Measurements from ENCODE around the gene RPL38.

RPL38 gene

DNA sequence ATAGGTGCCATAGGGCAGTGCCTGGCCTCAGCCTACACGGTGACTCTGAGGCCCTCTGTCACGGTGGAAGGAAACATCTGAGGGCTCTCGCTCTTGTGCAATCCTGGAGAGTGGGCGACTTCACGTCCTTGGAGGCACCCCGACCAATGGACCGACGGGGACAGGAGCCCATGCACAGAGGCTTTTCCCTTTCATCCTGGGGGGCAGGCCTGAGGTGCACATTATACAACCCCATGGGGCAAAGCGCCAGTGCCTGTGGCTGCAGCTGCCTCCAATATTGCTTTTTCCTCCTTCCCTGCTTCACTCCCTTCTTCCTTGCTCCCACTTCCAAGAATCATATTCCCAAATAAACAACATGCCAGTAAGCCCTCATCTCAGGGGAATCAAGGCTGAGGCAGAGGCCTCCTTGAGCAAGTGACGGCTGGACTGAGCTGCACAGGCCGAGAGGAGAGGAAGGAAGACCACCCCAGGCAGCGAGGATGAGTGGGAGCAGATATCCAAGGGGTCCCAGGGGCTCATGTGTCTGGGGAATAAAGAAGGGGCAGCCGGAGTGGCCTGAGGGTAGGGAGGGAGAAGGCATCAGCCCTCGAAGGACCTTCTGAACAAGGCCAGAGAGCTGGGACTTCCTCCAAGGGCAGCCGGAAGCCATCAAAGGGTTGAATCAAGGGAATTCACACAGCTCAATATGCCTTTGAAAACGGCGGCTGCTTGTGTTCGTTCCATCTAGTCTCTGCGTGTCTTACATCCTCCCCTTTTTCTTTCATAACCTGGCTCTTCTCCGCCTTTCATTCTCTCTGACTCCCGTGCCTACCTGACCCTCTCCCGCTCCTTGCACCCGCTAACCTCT is 42.6 kb upstream of the RPL38 start:
- TF ChIP-seq, protein P1, sequence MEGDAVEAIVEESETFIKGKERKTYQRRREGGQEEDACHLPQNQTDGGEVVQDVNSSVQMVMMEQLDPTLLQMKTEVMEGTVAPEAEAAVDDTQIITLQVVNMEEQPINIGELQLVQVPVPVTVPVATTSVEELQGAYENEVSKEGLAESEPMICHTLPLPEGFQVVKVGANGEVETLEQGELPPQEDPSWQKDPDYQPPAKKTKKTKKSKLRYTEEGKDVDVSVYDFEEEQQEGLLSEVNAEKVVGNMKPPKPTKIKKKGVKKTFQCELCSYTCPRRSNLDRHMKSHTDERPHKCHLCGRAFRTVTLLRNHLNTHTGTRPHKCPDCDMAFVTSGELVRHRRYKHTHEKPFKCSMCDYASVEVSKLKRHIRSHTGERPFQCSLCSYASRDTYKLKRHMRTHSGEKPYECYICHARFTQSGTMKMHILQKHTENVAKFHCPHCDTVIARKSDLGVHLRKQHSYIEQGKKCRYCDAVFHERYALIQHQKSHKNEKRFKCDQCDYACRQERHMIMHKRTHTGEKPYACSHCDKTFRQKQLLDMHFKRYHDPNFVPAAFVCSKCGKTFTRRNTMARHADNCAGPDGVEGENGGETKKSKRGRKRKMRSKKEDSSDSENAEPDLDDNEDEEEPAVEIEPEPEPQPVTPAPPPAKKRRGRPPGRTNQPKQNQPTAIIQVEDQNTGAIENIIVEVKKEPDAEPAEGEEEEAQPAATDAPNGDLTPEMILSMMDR (IDR thresholded peaks at IDR 0.05) = no peak
- TF ChIP-seq ZFX (IDR thresholded peaks at IDR 0.05; ENCODE audit: borderline replicate concordance) = no peak
- no peak overlapping the region for H3K27ac ChIP-seq

DNA sequence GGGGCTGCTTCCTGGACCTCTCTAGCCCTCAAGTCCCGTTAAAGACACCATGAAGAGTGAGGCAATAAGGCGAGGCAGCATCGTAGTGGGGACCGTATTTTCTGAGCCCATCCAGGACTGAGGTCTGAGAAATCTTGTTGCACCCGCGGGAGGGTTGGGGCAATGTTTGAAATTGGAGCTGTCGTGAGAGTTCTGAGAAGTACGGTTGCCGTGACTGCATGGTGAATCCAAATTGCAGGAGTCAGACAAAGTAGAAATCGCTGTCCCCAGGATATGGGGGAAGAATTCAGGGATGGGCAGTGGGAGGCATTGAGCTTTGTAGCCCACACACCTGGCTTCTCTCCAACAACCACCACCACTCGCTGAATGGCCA is 42.0 kb upstream of the RPL38 start:
- H3K27ac ChIP-seq = no peak overlapping the region
- TF ChIP-seq, protein P1 (IDR thresholded peaks at IDR 0.05) = no peak
- no peak for TF ChIP-seq ZFX (IDR thresholded peaks at IDR 0.05; ENCODE audit: borderline replicate concordance)

DNA sequence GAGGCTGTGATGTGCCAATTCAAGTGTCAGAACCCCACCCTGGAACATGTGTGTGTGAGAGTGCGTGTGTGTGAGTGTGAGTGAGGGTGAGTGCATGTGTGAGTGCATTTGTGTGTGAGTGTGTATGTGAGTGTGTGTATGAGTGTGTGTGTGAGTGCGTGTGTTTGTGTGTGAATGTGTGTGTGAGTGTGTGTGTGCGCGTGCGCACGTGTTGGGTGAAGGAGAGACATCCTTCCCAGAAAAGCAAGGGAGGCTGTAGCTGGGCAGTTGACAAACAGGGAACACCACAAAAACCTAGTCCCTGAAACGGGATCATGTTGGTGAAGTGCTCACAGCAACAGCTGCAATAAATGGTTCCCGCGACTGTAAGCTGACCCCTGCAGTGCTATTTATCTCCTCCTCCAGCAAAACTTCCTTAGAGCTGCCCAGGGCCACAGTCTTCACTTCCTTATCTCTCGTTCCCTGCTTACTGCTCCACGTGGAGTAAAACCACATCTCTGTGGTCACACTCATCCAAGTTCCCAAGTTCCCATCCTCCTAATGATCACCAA is 40.1 kb upstream of the RPL38 start:
- no peak overlapping the region for H3K27ac ChIP-seq
- TF ChIP-seq, protein P1 (IDR thresholded peaks at IDR 0.05) = no peak
- no peak for TF ChIP-seq ZFX (IDR thresholded peaks at IDR 0.05; ENCODE audit: borderline replicate concordance)

DNA sequence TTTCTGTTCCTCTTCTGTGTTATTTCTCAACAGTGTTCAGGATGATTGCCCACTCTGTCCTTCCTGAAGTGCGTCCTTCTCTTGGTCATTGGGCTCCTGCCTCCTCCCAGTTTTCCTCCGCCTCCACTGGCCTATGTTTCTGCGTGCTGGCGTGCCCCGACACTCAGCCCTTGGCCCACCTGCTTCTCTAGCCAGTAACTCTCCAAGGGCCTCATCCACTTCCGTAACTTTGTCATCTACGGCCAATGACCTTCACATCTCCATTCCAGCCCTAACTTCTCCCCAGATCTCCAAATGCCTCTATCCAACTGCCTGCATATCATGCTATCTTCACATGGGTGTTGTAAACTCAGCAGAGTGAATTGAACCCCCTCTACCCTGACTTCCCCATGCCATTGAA is 39.6 kb upstream of the RPL38 start:
- H3K27ac ChIP-seq = no peak overlapping the region
- no peak for TF ChIP-seq ZFX (IDR thresholded peaks at IDR 0.05; ENCODE audit: borderline replicate concordance)
- TF ChIP-seq, protein P1 (IDR thresholded peaks at IDR 0.05) = no peak

DNA sequence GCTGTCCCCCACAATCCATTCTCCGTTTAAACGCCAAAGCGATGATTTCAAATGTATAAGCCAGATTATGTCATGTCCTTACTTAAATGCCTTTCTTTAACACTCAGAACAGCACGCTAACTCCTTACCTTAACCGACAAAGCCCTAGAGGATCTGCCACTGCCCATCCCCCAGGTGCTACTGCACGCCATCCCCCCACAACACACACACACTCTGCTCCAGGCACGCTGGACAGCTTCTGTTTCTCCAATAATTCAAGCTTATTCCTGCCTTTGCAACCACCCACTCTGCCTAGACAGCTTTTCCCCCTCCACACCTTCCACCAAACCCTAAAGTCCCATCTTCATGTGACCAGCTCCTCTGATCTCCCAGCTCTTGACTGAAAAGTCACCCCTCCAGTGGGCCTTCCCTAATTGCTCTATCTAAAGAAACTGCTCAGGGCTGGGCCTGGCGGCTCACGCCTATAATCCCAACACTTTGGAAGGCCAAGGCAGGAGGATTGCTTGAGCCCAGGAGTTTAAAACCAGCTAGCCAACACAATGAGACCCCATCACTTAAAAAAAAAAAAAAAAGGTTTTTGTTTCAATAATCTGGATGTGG is 38.9 kb upstream of the RPL38 start:
- H3K27ac ChIP-seq = no peak overlapping the region
- TF ChIP-seq, protein P1 (IDR thresholded peaks at IDR 0.05) = no peak
- TF ChIP-seq ZFX (IDR thresholded peaks at IDR 0.05; ENCODE audit: borderline replicate concordance) = no peak

DNA sequence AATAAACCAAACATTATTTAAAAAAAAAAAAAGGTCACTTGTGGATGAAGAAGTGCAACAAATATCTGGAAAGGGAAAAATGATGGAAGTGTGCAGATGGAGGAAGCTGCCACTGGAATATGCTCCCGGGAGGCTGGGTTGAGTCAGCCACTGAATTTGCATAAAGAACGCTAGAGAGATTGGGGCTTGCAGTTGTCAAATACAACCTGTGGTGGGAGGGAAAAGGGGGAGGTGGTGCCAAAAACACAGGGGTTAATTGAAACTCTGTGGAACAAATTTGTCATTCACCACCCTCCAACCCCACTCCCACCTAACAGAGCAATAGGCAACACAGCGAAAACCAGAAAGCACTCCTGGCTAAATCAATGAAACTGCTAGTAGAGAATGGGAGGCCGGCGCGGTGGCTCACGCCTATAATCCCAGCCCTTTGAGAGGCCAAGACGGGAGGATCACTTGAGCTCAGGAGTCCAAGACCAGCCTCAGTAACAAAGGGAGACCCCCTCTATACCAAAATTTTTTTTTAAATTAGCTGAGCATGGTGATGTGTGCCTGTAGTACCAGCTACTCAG is 37.6 kb upstream of the RPL38 start:
- TF ChIP-seq ZFX (IDR thresholded peaks at IDR 0.05; ENCODE audit: borderline replicate concordance) = no peak
- TF ChIP-seq, protein P1 (IDR thresholded peaks at IDR 0.05) = no peak
- H3K27ac ChIP-seq = no peak overlapping the region

Measured in 22Rv1 (cell line).